Mesothelial cell of epicardium (in vitro differentiated cells): ENCODE data around the gene PLA2G10. TPM values are rescaled to one million over a fixed set of nuclear protein-coding genes. Genes with fewer than 3 reads are reported as not detected.
"Not testable (repeated sequence)": the region's sequence is repeated elsewhere in the genome, so short reads cannot be mapped to it uniquely, and the experiment has no call there.

Experiments
- DNase-seq, 2 experiments: peaks; one replicate each; pipeline ENCODE4 v3.0.0; 2021; ENCODE audit warnings: low spot score in 2 of 2; ENCODE audit not compliant: unreplicated experiment in 2 of 2
- H3K27ac Mint-ChIP-seq: 2 replicates; pipeline ENCODE4 v1.8.0; 2021; ENCODE audit warnings: mixed read lengths
- H3K27me3 Mint-ChIP-seq: 2 replicates; pipeline ENCODE4 v1.8.0; 2021; ENCODE audit warnings: low read depth, mixed read lengths
- H3K36me3 Mint-ChIP-seq: 2 replicates; pipeline ENCODE4 v1.8.0; 2021; ENCODE audit warnings: mixed read lengths
- H3K4me1 Mint-ChIP-seq: 2 replicates; pipeline ENCODE4 v1.8.0; 2021; ENCODE audit warnings: mixed read lengths
- H3K4me3 Mint-ChIP-seq: 2 replicates; pipeline ENCODE4 v1.8.0; 2021; ENCODE audit warnings: mild to moderate bottlenecking, moderate library complexity, mixed read lengths
- H3K9me3 Mint-ChIP-seq: 2 replicates; pipeline ENCODE4 v1.8.0; 2021; ENCODE audit warnings: mixed read lengths
- total RNA-seq: library from RNA; stranded (reverse); gene quantifications from 3 replicates; pipeline ENCODE4 v1.2.1, GENCODE V29; 2021

The PLA2G10 gene, protein sequence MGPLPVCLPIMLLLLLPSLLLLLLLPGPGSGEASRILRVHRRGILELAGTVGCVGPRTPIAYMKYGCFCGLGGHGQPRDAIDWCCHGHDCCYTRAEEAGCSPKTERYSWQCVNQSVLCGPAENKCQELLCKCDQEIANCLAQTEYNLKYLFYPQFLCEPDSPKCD
- not detected in 3 replicates for total RNA-seq

DNA sequence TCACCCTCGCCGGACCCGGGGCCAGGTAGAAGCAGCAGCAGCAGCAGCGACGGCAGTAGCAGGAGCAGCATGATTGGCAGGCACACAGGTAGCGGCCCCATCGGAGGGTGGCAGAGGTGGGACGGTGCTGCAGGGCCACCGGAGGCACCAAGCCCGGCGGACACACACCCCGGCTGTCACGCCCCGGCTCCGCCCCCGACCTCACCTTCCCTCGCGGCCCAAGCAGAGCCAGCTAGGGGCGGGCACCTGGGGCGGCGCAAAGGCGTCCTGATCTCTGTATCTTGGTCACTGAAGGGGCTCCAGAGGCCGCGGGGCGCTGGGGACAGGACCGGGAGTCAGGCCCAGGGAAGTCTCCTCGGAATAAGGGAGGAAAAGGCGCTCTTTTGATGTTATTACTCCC is at the start of gene PLA2G10:
PLA2G10 (minus strand) TSS at position 180 of the 400 bp plus-strand sequence; CDS start at position 101, 79 bp downstream.
- DNase-seq, result not testable (repeated sequence)

DNA sequence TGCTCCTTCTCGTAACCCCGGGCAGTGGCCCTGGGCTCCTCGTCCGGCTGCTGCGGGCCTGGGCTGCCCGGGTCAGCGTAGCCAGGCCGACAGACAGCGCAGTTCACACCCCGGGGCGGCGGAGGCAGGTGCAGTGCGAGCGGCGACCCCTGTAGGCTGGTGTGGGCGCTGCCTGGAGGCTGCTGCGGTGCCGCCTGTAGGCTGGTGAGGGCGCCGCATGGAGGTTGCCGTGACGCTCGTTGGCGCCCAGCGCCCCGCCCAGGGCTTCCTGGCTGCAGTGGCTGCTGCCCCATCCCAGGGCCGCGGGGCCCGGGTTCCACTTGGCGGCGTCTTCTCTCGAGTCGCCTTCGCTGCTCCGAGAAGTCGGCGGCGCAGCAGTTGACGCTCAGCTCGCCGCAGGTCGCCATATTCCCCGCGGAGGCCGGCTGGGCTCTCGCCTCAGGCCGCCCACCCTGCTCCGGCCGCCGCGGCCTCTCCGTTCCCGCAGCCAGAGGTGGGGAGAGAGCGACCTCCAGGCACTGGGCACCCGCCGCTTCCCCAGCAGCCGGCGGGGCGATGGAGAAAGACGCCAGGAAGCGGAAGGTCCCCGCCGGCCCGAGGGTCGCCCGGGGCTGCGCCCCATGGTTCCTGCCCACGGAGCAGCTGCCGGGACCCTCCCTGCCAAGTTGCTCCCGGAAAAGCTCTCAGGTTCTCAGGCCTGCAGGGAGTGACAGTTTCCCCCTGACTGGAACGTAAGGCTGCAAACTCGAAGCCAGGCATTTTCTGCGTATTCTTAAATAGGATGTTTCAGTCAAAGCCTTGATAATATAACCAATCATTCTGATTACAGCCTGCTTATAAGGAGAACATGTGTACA is 48.4 kb upstream of the PLA2G10 start, which contains the start of gene NPIPA2:
NPIPA2 (plus strand) TSS at position 261 of the 856 bp plus-strand sequence. CDS start 5,533 bp downstream, outside the sequence.
- not testable (repeated sequence) for H3K4me1 Mint-ChIP-seq, DNase-seq, H3K27me3 Mint-ChIP-seq, H3K4me3 Mint-ChIP-seq, H3K36me3 Mint-ChIP-seq, H3K9me3 Mint-ChIP-seq, H3K27ac Mint-ChIP-seq

More for the DNA sequence above, at the start of gene PLA2G10:
- not testable (repeated sequence) for H3K36me3 Mint-ChIP-seq, H3K4me1 Mint-ChIP-seq, H3K9me3 Mint-ChIP-seq, H3K27me3 Mint-ChIP-seq, H3K27ac Mint-ChIP-seq, H3K4me3 Mint-ChIP-seq

DNA sequence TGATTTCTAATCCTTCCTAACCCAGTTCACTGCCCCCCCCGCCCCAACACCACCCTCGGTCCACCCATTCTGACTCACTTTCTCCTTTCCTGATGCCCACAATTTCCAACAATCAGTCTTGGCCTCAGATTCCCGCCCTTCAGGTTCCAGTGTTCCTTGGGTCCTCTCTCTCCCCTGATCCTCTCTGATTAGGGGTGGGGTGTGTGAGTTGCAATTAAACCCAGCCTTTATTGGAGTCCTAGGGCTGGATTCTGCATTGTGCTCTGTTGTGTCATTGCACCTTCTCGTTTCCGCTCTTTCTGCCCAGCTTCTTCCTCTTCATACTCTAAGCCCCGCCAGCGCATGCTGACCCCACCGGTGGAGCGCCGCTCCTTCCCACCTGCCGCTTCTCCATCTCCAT is 47.7 kb upstream of the PLA2G10 start:
- H3K9me3 Mint-ChIP-seq, H3K36me3 Mint-ChIP-seq, H3K4me3 Mint-ChIP-seq, H3K27ac Mint-ChIP-seq, DNase-seq, H3K4me1 Mint-ChIP-seq, H3K27me3 Mint-ChIP-seq: not testable (repeated sequence)

DNA sequence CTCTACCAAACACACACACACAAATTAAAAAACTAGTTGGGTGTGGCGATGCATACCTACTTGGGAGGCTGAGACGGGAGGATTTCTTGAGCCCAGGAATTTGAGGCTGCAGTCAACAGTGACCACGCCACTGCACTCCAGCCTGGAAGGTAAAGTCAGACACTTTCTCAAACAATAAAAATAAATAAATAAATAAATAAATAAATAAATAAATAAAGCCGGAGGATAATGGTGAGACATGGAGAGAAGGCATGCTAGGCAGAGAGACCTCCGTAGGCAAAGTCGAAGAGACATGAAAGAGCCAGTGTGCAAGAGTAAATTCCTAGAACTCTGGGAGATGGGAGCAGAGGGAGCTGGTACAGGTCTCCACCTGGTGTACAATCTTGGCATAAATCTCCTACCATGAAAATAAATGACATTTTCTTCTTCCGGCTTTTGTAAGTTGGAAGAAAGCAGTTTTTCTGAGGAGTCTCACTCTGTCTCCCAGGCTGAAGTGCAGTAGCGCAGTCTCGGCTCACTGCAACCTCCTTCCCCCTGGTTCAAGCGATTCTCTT is 46.8 kb upstream of the PLA2G10 start:
- not testable (repeated sequence) for H3K4me1 Mint-ChIP-seq, DNase-seq, H3K4me3 Mint-ChIP-seq, H3K27ac Mint-ChIP-seq, H3K9me3 Mint-ChIP-seq, H3K27me3 Mint-ChIP-seq, H3K36me3 Mint-ChIP-seq

DNA sequence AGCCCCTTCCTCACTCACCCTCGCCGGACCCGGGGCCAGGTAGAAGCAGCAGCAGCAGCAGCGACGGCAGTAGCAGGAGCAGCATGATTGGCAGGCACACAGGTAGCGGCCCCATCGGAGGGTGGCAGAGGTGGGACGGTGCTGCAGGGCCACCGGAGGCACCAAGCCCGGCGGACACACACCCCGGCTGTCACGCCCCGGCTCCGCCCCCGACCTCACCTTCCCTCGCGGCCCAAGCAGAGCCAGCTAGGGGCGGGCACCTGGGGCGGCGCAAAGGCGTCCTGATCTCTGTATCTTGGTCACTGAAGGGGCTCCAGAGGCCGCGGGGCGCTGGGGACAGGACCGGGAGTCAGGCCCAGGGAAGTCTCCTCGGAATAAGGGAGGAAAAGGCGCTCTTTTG is 39.1 kb upstream of the PLA2G10 start:
- not testable (repeated sequence) for H3K27ac Mint-ChIP-seq, DNase-seq, H3K36me3 Mint-ChIP-seq, H3K4me1 Mint-ChIP-seq, H3K27me3 Mint-ChIP-seq, H3K4me3 Mint-ChIP-seq, H3K9me3 Mint-ChIP-seq

DNA sequence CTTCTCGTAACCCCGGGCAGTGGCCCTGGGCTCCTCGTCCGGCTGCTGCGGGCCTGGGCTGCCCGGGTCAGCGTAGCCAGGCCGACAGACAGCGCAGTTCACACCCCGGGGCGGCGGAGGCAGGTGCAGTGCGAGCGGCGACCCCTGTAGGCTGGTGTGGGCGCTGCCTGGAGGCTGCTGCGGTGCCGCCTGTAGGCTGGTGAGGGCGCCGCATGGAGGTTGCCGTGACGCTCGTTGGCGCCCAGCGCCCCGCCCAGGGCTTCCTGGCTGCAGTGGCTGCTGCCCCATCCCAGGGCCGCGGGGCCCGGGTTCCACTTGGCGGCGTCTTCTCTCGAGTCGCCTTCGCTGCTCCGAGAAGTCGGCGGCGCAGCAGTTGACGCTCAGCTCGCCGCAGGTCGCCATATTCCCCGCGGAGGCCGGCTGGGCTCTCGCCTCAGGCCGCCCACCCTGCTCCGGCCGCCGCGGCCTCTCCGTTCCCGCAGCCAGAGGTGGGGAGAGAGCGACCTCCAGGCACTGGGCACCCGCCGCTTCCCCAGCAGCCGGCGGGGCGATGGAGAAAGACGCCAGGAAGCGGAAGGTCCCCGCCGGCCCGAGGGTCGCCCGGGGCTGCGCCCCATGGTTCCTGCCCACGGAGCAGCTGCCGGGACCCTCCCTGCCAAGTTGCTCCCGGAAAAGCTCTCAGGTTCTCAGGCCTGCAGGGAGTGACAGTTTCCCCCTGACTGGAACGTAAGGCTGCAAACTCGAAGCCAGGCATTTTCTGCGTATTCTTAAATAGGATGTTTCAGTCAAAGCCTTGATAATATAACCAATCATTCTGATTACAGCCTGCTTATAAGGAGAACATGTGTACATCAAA is 9.3 kb upstream of the PLA2G10 start, which contains the start of gene NPIPA3:
NPIPA3 (plus strand) TSS at position 256 of the 856 bp plus-strand sequence. CDS start 5,533 bp downstream, outside the sequence.
- not testable (repeated sequence) for H3K9me3 Mint-ChIP-seq, H3K27ac Mint-ChIP-seq, H3K4me1 Mint-ChIP-seq, H3K27me3 Mint-ChIP-seq, H3K36me3 Mint-ChIP-seq, DNase-seq, H3K4me3 Mint-ChIP-seq

DNA sequence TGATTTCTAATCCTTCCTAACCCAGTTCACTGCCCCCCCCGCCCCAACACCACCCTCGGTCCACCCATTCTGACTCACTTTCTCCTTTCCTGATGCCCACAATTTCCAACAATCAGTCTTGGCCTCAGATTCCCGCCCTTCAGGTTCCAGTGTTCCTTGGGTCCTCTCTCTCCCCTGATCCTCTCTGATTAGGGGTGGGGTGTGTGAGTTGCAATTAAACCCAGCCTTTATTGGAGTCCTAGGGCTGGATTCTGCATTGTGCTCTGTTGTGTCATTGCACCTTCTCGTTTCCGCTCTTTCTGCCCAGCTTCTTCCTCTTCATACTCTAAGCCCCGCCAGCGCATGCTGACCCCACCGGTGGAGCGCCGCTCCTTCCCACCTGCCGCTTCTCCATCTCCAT is 8.6 kb upstream of the PLA2G10 start:
- H3K27me3 Mint-ChIP-seq, DNase-seq, H3K36me3 Mint-ChIP-seq, H3K27ac Mint-ChIP-seq, H3K9me3 Mint-ChIP-seq, H3K4me3 Mint-ChIP-seq, H3K4me1 Mint-ChIP-seq: not testable (repeated sequence)

DNA sequence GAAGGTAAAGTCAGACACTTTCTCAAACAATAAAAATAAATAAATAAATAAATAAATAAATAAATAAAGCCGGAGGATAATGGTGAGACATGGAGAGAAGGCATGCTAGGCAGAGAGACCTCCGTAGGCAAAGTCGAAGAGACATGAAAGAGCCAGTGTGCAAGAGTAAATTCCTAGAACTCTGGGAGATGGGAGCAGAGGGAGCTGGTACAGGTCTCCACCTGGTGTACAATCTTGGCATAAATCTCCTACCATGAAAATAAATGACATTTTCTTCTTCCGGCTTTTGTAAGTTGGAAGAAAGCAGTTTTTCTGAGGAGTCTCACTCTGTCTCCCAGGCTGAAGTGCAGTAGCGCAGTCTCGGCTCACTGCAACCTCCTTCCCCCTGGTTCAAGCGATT is 7.8 kb upstream of the PLA2G10 start:
- not testable (repeated sequence) for H3K27me3 Mint-ChIP-seq, H3K36me3 Mint-ChIP-seq, H3K4me1 Mint-ChIP-seq

DNA sequence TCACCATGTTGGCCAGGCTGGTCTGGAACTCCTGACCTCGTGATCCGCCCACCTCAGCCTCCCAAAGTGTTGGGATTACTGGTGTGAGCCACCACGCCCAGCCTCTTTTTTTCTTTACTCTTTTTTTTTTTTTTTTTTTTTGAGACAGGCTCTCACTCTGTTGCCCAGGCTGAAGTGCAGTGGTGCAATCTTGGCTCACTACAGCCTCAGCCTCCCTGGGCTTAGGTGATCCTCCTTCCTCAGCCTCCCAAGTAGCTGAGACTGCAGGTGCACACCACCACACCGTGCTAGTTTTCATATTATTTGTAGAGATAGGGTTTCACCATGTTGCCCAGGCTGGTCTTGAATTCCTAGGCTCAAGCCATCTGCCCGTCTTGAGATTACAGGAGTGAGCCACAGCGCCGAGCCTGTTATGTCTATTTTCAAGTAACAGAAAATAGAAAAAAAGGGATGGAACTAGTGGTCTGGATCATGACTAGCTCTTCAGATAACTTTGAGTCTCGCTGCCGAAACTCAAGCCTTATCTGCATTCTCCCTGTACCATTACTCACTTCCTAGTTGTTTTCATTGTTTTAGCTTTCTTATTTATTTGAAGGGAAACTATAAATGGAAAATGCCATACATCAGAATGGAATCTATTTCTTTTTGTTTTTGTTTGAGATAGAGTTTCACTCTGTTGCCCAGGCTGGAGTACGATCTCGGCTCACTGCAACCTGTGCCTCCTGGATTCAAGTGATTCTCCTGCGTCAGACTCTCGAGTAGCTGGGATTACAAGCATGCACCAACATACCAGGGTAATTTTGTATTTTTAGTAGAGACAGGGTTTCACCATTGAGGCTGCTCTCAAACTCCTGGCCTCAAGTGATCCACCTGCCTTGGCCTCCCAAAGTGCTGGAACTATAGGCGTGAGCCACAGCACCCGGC is 8.0 kb downstream of the PLA2G10 start:
- H3K27ac Mint-ChIP-seq, result not testable (repeated sequence)

More for the DNA sequence above, 7.8 kb upstream of the PLA2G10 start:
- not testable (repeated sequence) for H3K27ac Mint-ChIP-seq, DNase-seq, H3K9me3 Mint-ChIP-seq, H3K4me3 Mint-ChIP-seq

More for the DNA sequence above, 8.0 kb downstream of the PLA2G10 start:
- not testable (repeated sequence) for H3K36me3 Mint-ChIP-seq, H3K9me3 Mint-ChIP-seq, H3K4me3 Mint-ChIP-seq, DNase-seq, H3K27me3 Mint-ChIP-seq, H3K4me1 Mint-ChIP-seq
